ENCODE data around the gene TENT5A. TPM values are rescaled to one million over a fixed set of nuclear protein-coding genes. Genes with fewer than 3 reads are reported as not detected.
"Not testable (repeated sequence)": the region's sequence is repeated elsewhere in the genome, so short reads cannot be mapped to it uniquely, and the experiment has no call there.

The TENT5A gene
- total RNA-seq, 2 experiments from 2014 or later, result 0.25 to 0.38 TPM

GRCh38 chr6:81751388-81752083, 945 bp downstream of the TENT5A start:
- ChIA-PET CTCF (no interaction called here), POLR2A (interaction anchor here (0.9 kb wide), 1 partner anchor 9 kb away, joined by 3 read pairs; no protein-coding TSS in a partner anchor)

- ChIA-PET POLR2A (no interaction called here), CTCF (no interaction called here)
Measured at GRCh38 chr6:81750681-81751387, 1.6 kb downstream of the TENT5A start.

- ChIA-PET CTCF (no interaction called here), POLR2A (no interaction called here)
Measured at GRCh38 chr6:81750200-81750599, 2.3 kb downstream of the TENT5A start.

- POLR2A ChIA-PET, result no interaction called here
Measured at GRCh38 chr6:81749707-81750106, 2.8 kb downstream of the TENT5A start.

GRCh38 chr6:81748994-81749393, 3.5 kb downstream of the TENT5A start:
- ChIA-PET POLR2A (no interaction called here), CTCF (no interaction called here)

More at GRCh38 chr6:81749707-81750106, 2.8 kb downstream of the TENT5A start:
- CTCF ChIA-PET, result no interaction called here

GRCh38 chr6:81747327-81747726, 5.2 kb downstream of the TENT5A start:
- ChIA-PET POLR2A (no interaction called here), CTCF (no interaction called here)

GRCh38 chr6:81744131-81744530, 8.3 kb downstream of the TENT5A start:
- POLR2A ChIA-PET, result no interaction called here
- CTCF ChIA-PET, result no interaction called here

- POLR2A ChIA-PET, result no interaction called here
- CTCF ChIA-PET, result no interaction called here
Measured at GRCh38 chr6:81743649-81744048, 8.8 kb downstream of the TENT5A start.

- ChIA-PET POLR2A (no interaction called here), CTCF (no interaction called here)
Measured at GRCh38 chr6:81741689-81742088, 10.8 kb downstream of the TENT5A start.

GRCh38 chr6:81740591-81740990, 11.9 kb downstream of the TENT5A start:
- CTCF ChIA-PET, POLR2A ChIA-PET: not testable (repeated sequence)

- CTCF ChIA-PET, result no interaction called here
- POLR2A ChIA-PET, result no interaction called here
Measured at GRCh38 chr6:81739230-81740195, 13.0 kb downstream of the TENT5A start.

GRCh38 chr6:81736428-81736827, 16.1 kb downstream of the TENT5A start:
- CTCF ChIA-PET, result no interaction called here
- POLR2A ChIA-PET, result no interaction called here

GRCh38 chr6:81735756-81736380, 16.6 kb downstream of the TENT5A start:
- ChIA-PET POLR2A (no interaction called here), CTCF (no interaction called here)

- POLR2A ChIA-PET, result no interaction called here
- CTCF ChIA-PET, result no interaction called here
Measured at GRCh38 chr6:81734500-81735150, 17.9 kb downstream of the TENT5A start.

GRCh38 chr6:81734081-81734480, 18.4 kb downstream of the TENT5A start:
- ChIA-PET CTCF (no interaction called here), POLR2A (no interaction called here)

- CTCF ChIA-PET, result no interaction called here
- POLR2A ChIA-PET, result no interaction called here
Measured at GRCh38 chr6:81731814-81732213, 20.7 kb downstream of the TENT5A start.

- POLR2A ChIA-PET, result no interaction called here
- CTCF ChIA-PET, result no interaction called here
Measured at GRCh38 chr6:81727876-81728517, 24.5 kb downstream of the TENT5A start.

- POLR2A ChIA-PET, result no interaction called here
- CTCF ChIA-PET, result no interaction called here
Measured at GRCh38 chr6:81725127-81725526, 27.4 kb downstream of the TENT5A start.

GRCh38 chr6:81722506-81723223, 29.8 kb downstream of the TENT5A start:
- POLR2A ChIA-PET, result no interaction called here

More at GRCh38 chr6:81722506-81723223, 29.8 kb downstream of the TENT5A start:
- CTCF ChIA-PET, result no interaction called here

All from activated CD8-positive, alpha-beta memory T cell treated with anti-CD3 and anti-CD28 coated beads for 36 hours (primary cell).